Smooth muscle cell (in vitro differentiated cells): Measurements from ENCODE around the gene FDX1. TPM values are rescaled to one million over a fixed set of nuclear protein-coding genes. Genes with fewer than 3 reads are reported as not detected.

Experiments
- DNase-seq: peaks from one replicate; lab custom pipeline; 2025; ENCODE audit not compliant: unreplicated experiment; lab: John Stamatoyannopoulos, UW
- H2AFZ ChIP-seq: fragments of 200-600 bp; sonication (generic); 2 replicates; pipeline ENCODE4 v1.6.0; 2016; ENCODE audit warnings: antibody characterized with exemption, low read depth, mild to moderate bottlenecking
- H3F3A ChIP-seq: fragments of 200-600 bp; sonication (generic); 2 replicates; pipeline ENCODE4 v1.6.0; 2017; ENCODE audit warnings: antibody characterized with exemption, low read depth
- H3K27ac ChIP-seq: fragments of 200-600 bp; sonication (generic); 2 replicates; pipeline ENCODE4 v1.5.1; 2016; ENCODE audit warnings: low read depth, mild to moderate bottlenecking
- H3K27me3 ChIP-seq: fragments of 200-600 bp; sonication (generic); 2 replicates; pipeline ENCODE4 v1.6.1; 2016; ENCODE audit warnings: low read depth, mild to moderate bottlenecking
- H3K36me3 ChIP-seq: fragments of 200-600 bp; sonication (generic); 2 replicates; pipeline ENCODE4 v1.5.1; 2016; ENCODE audit warnings: low read depth
- H3K4me1 ChIP-seq: fragments of 200-600 bp; sonication (generic); 2 replicates; pipeline ENCODE4 v1.5.1; 2016; ENCODE audit warnings: low read depth
- H3K4me2 ChIP-seq: fragments of 200-600 bp; sonication (generic); 2 replicates; pipeline ENCODE4 v1.6.0; 2016; ENCODE audit warnings: mild to moderate bottlenecking
- H3K4me3 ChIP-seq: fragments of 200-600 bp; sonication (generic); 2 replicates; pipeline ENCODE4 v1.5.1; 2016; ENCODE audit warnings: mild to moderate bottlenecking
- H3K79me2 ChIP-seq: fragments of 200-600 bp; sonication (generic); 2 replicates; pipeline ENCODE4 v1.6.0; 2016; ENCODE audit warnings: low read depth, mild to moderate bottlenecking
- H3K9ac ChIP-seq: fragments of 200-600 bp; sonication (generic); 2 replicates; pipeline ENCODE4 v1.6.0; 2016; ENCODE audit warnings: low read depth
- H3K9me3 ChIP-seq: fragments of 200-600 bp; sonication (generic); replicated peaks from 2 replicates; pipeline ENCODE4 v1.5.1; 2016; ENCODE audit warnings: low read depth
- H4K20me1 ChIP-seq: fragments of 200-600 bp; sonication (generic); 2 replicates; pipeline ENCODE4 v1.6.0; 2016; ENCODE audit warnings: low read depth
- CTCF ChIP-seq: fragments of 200-600 bp; sonication (generic); IDR thresholded peaks from 2 replicates; pipeline ENCODE4 v1.5.1; 2017; ENCODE audit warnings: borderline replicate concordance, mild to moderate bottlenecking, antibody characterized with exemption; ENCODE audit not compliant: insufficient read depth, poor library complexity, severe bottlenecking
- WGBS: methylation state at CpG from one replicate; pipeline ENCODE4 v1.1.7; 2016; ENCODE audit warnings: low lambda C conversion rate; 5-methylcytosine and 5-hydroxymethylcytosine counted together
- polyA plus RNA-seq: library from polyadenylated mRNA; unstranded; fragments of >200 nt; fragmentation: Nextera tagmentation; extraction: Ambion mirVana; gene quantifications from 2 replicates; pipeline ENCODE4 v1.2.1, GENCODE V29; 2016
- total RNA-seq: library from RNA; depleted of rRNA; stranded (reverse); fragments of >200 nt; gene quantifications from 2 replicates; pipeline ENCODE4 v1.2.3, GENCODE V29; 2014

The FDX1 gene
- total and polyA plus RNA-seq, 2 experiments from 2014 or later: 6.7 to 8.5 TPM

DNA sequence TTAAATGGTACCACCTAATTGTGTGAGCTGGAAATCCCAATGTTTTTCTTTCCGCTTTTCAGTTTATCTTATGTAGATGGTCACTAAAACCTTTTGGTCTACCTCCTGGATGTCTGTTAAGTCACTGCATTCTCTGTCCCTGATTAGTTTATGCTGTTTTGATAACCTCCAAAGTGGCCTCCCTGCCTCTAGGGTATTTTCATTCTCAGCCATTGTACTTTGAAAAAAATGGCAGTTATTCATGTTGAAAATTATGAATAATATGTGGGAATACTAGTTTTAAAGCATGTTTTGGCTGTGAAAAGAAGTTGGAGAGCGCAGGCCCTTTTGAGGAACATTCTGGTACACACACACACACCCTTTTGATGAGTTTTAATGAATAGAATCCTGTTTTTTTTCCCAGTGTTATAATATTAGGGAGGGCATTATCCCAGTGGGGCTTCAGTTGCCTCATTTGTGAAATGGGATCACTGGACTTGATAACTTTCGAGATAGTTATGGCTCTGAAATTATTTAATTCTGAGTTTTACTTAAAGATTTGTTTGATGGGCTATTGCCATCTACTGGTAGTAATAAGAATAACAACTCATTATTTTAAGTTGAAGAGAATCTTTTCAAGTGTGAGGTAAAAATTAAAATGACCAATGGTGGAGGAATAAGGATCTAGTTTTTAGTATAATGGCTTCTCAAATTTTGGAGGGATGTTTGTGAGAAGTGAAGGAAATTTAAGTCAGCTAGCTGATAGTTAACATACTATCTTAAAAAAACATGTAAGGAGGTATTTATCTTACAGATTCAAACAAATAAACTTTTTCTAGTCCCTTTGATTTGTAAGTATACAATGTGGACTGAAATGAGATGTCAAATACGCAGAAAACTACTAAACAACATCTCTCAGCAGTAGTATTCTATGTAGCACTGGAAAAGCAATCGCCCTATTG lies 3.9 kb downstream of the FDX1 start:
- H3K27ac ChIP-seq: peak overlapping the region; percentile 33
- peaks cover 8% of the 10 kb centered on the region for H3F3A ChIP-seq
- no peaks in the 10 kb centered on the region for H3K9me3 ChIP-seq
- peaks cover 21% of the 10 kb centered on the region for H3K4me1 ChIP-seq
- peak overlapping the region; percentile 93 for H3K4me2 ChIP-seq
- WGBS: 67% methylated on average over 5 of the region's 5 CpGs
- H2AFZ ChIP-seq: no peak overlapping the region
- no peak overlapping the region for H3K9ac ChIP-seq
- no peaks in the 10 kb centered on the region for H3K36me3 ChIP-seq
- H3K79me2 ChIP-seq: peaks cover 78% of the 10 kb centered on the region
- no peak overlapping the region for H3K4me3 ChIP-seq
- H4K20me1 ChIP-seq: peaks cover 55% of the 10 kb centered on the region
- H3K27me3 ChIP-seq: no peaks in the 10 kb centered on the region
- no peak for DNase-seq
- TF ChIP-seq CTCF: peak; percentile 62

GRCh38 chr11:110434952-110435779 lies 5.4 kb downstream of the FDX1 start:
- H3K9me3 ChIP-seq: no peaks in the 10 kb centered on the region
- H4K20me1 ChIP-seq: peaks cover 55% of the 10 kb centered on the region
- H3K9ac ChIP-seq: no peak overlapping the region
- peak; percentile 34 for TF ChIP-seq CTCF
- no peaks in the 10 kb centered on the region for H3F3A ChIP-seq
- H3K79me2 ChIP-seq: peaks cover 93% of the 10 kb centered on the region
- no peak overlapping the region for H3K4me2 ChIP-seq
- no peaks in the 10 kb centered on the region for H3K27me3 ChIP-seq
- no peak overlapping the region for H3K4me3 ChIP-seq
- peaks cover 4% of the 10 kb centered on the region for H3K36me3 ChIP-seq
- peak overlapping the region; percentile 45 for H3K27ac ChIP-seq
- no peak overlapping the region for H2AFZ ChIP-seq
- 93% methylated on average over 8 of the region's 8 CpGs for WGBS
- no peak for DNase-seq
- H3K4me1 ChIP-seq: peaks cover 17% of the 10 kb centered on the region

DNA sequence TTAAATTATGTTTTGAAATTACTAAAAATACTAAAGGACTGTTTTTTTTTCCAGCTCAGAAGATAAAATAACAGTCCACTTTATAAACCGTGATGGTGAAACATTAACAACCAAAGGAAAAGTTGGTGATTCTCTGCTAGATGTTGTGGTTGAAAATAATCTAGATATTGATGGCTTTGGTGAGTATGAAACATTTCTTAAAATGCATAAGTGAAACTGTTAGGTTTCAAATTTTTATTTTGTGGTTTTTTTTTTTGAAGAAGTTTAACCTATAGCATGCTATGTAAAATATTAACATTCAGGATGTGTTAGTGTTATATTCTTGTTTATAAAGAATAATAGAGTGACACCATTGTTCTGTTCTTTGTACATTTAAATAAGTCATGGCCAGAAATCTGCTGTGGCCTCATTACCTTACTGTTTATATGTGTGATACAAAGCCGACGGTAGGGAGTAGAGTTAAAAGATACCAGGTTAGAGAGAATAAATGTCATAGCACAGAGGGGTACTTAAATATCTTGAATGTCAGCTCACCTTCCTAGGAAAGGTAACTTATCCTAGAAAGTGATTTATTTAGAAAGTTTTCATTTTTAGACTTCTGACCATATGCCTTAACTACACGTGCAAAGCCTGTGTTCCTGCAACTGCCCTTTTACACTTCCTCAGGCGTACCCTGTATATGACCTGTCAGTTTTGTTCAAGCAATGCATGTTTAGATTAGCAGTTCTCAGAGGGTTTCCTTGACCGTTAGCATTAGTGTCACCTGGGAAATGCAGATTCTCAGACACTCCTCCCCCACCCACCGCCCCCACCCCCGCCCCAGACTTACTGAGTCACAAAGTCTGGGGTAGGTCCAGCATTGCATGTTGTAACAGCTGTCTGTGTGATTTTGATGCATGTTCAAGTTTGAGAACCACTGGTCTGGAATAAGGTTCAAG lies 6.3 kb downstream of the FDX1 start:
- Histone ChIP-seq H3K4me1 (peaks cover 16% of the 10 kb centered on the region), H3K27ac (peak overlapping the region; percentile 68), H3F3A (no peaks in the 10 kb centered on the region), H3K36me3 (peaks cover 13% of the 10 kb centered on the region), H3K4me3 (no peak overlapping the region), H3K9ac (no peak overlapping the region), H4K20me1 (peaks cover 53% of the 10 kb centered on the region), H3K27me3 (no peaks in the 10 kb centered on the region), H2AFZ (no peak overlapping the region), H3K79me2 (peaks cover 94% of the 10 kb centered on the region), H3K4me2 (peak overlapping the region; percentile 35), H3K9me3 (peaks cover 3% of the 10 kb centered on the region)
- no peak for DNase-seq
- no peak for TF ChIP-seq CTCF
- 62% methylated on average over 8 of the region's 8 CpGs for WGBS
